Peyer's patch (tissue), 4 donors: ENCODE results near the gene NAA16. TPM values are rescaled to one million over a fixed set of nuclear protein-coding genes. Genes with fewer than 3 reads are reported as not detected.
A peak's percentile ranks its signal among the peaks of the same experiment; 100 is the strongest.

Source experiments
- DNase-seq, 3 donors: peaks; one replicate each; pipeline ENCODE4 v3.0.0-alpha.2; 2017 to 2019
- H3K27ac ChIP-seq, 4 donors: fragments of 200-600 bp; sonication (generic); one replicate each; pipeline ENCODE4 v1.5.1; 2016 to 2019
- H3K27me3 ChIP-seq, 2 donors: fragments of 200-600 bp; sonication (generic); one replicate each; pipeline ENCODE4 v1.5.1; 2019
- H3K36me3 ChIP-seq, 3 donors: fragments of 200-600 bp; sonication (generic); one replicate each; pipeline ENCODE4 v1.5.1; 2016 to 2019
- H3K4me1 ChIP-seq, 4 donors: fragments of 200-600 bp; sonication (generic); one replicate each; pipeline ENCODE4 v1.5.1; 2016 to 2019
- H3K4me3 ChIP-seq, 4 donors: fragments of 200-600 bp; sonication (generic); 1 replicate in 3 of 4; 2 replicates in 1 of 4; pipeline ENCODE4 v1.5.1; 2016 to 2019; ENCODE audit warnings: mild to moderate bottlenecking in 1 of 4
- H3K9me3 ChIP-seq, 4 donors: fragments of 200-600 bp; sonication (generic); one replicate each; pipeline ENCODE4 v1.5.1; 2016 to 2019; ENCODE audit warnings: mild to moderate bottlenecking in 1 of 4
- CTCF ChIP-seq, 6 experiments: fragments of 450-650 bp in 4 of 6; fragments of 200-600 bp in 2 of 6; sonication (generic) in 1 of 6; IDR thresholded peaks; one replicate each; pipeline ENCODE4 v1.5.1; 2017 to 2019; ENCODE audit warnings: antibody characterized with exemption in 6 of 6, mild to moderate bottlenecking in 3 of 6, moderate library complexity in 1 of 6
- POLR2A ChIP-seq, 2 donors: fragments of 450-650 bp; IDR thresholded peaks; one replicate each; pipeline ENCODE4 v1.5.1; 2017; ENCODE audit warnings: antibody characterized with exemption in 2 of 2, mild to moderate bottlenecking in 2 of 2, moderate library complexity in 2 of 2
- total RNA-seq, 4 donors: library from RNA; depleted of rRNA; stranded (reverse); fragments of >200 nt; gene quantifications; one replicate each; pipeline ENCODE4 v1.1.0, GENCODE V29; 2016

NAA16 gene
- total RNA-seq, 4 donors from 2014 or later = 11.6 to 74.3 (median 16.6) TPM

GRCh38 chr13:41411522-41411921 is 100.5 kb downstream of the NAA16 start:
- peak in 2 of 6 experiments; percentile 10 to 12 for TF ChIP-seq CTCF (IDR thresholded peaks at IDR 0.05)
- no peak for TF ChIP-seq POLR2A (IDR thresholded peaks at IDR 0.05)
- Histone ChIP-seq H3K9me3 (no peaks in the 10 kb centered on the region), H3K27me3 (no peaks in the 10 kb centered on the region), H3K36me3 (no peaks in the 10 kb centered on the region), H3K4me3 (no peak overlapping the region), H3K27ac (no peak overlapping the region), H3K4me1 (no peaks in the 10 kb centered on the region)
- no peak for DNase-seq

DNA sequence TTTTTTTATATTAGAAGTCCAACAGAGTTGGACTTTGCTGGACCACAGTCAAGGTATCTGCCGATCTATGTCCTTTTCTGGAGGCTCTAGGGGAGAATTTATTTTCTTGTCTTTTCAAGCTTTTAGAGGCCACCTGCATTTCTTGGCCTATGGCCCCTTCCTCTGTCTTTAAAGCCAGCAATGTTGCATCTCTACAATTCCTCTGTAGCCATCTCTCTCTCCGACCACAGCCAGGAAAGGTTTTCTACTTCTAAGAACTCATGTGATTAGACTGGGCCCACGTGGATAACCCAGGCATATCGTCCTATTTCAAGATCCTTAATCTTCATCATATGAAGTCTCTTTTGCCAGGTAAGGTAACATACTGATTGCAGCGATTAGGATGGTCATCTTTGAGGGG is 102.8 kb downstream of the NAA16 start:
- Histone ChIP-seq H3K4me1 (no peaks in the 10 kb centered on the region), H3K9me3 (no peaks in the 10 kb centered on the region), H3K36me3 (no peaks in the 10 kb centered on the region), H3K27ac (no peak overlapping the region), H3K4me3 (no peak overlapping the region), H3K27me3 (no peaks in the 10 kb centered on the region)
- TF ChIP-seq CTCF (IDR thresholded peaks at IDR 0.05) (no peak), POLR2A (IDR thresholded peaks at IDR 0.05) (no peak)
- DNase-seq = no peak

- TF ChIP-seq CTCF (IDR thresholded peaks at IDR 0.05) (no peak), POLR2A (IDR thresholded peaks at IDR 0.05) (no peak)
- no peak for DNase-seq
- H3K4me1 ChIP-seq = no peaks in the 10 kb centered on the region
- H3K27ac ChIP-seq = no peak overlapping the region
- H3K4me3 ChIP-seq = no peak overlapping the region
- H3K9me3 ChIP-seq = no peaks in the 10 kb centered on the region
- no peaks in the 10 kb centered on the region for H3K27me3 ChIP-seq
- no peaks in the 10 kb centered on the region for H3K36me3 ChIP-seq
Observed at GRCh38 chr13:41416276-41416675, 105.2 kb downstream of the NAA16 start.

- H3K27ac ChIP-seq = no peak overlapping the region
- H3K9me3 ChIP-seq = no peaks in the 10 kb centered on the region
- no peak overlapping the region for H3K4me3 ChIP-seq
- TF ChIP-seq POLR2A (IDR thresholded peaks at IDR 0.05) = no peak
- no peak for TF ChIP-seq CTCF (IDR thresholded peaks at IDR 0.05)
- no peaks in the 10 kb centered on the region for H3K27me3 ChIP-seq
- no peak for DNase-seq
- no peaks in the 10 kb centered on the region for H3K36me3 ChIP-seq
- H3K4me1 ChIP-seq = no peaks in the 10 kb centered on the region
Observed at GRCh38 chr13:41418027-41418426, 107.0 kb downstream of the NAA16 start.

GRCh38 chr13:41418731-41419130 is 107.7 kb downstream of the NAA16 start:
- Histone ChIP-seq H3K27me3 (no peaks in the 10 kb centered on the region), H3K9me3 (no peaks in the 10 kb centered on the region), H3K4me3 (no peak overlapping the region), H3K4me1 (no peaks in the 10 kb centered on the region), H3K36me3 (no peaks in the 10 kb centered on the region), H3K27ac (no peak overlapping the region)
- TF ChIP-seq POLR2A (IDR thresholded peaks at IDR 0.05) (no peak), CTCF (IDR thresholded peaks at IDR 0.05) (no peak)
- DNase-seq = no peak

- no peak overlapping the region for H3K27ac ChIP-seq
- no peaks in the 10 kb centered on the region for H3K4me1 ChIP-seq
- H3K27me3 ChIP-seq = no peaks in the 10 kb centered on the region
- no peaks in the 10 kb centered on the region for H3K36me3 ChIP-seq
- TF ChIP-seq POLR2A (IDR thresholded peaks at IDR 0.05) (no peak), CTCF (IDR thresholded peaks at IDR 0.05) (no peak)
- H3K4me3 ChIP-seq = no peak overlapping the region
- DNase-seq = no peak
- H3K9me3 ChIP-seq = no peaks in the 10 kb centered on the region
Observed at GRCh38 chr13:41419206-41419605, 108.1 kb downstream of the NAA16 start.
